ENCODE results near the gene FOCAD.

- no peak for TF ChIP-seq POLR2A (IDR thresholded peaks at IDR 0.05)
- TF ChIP-seq, protein P1, sequence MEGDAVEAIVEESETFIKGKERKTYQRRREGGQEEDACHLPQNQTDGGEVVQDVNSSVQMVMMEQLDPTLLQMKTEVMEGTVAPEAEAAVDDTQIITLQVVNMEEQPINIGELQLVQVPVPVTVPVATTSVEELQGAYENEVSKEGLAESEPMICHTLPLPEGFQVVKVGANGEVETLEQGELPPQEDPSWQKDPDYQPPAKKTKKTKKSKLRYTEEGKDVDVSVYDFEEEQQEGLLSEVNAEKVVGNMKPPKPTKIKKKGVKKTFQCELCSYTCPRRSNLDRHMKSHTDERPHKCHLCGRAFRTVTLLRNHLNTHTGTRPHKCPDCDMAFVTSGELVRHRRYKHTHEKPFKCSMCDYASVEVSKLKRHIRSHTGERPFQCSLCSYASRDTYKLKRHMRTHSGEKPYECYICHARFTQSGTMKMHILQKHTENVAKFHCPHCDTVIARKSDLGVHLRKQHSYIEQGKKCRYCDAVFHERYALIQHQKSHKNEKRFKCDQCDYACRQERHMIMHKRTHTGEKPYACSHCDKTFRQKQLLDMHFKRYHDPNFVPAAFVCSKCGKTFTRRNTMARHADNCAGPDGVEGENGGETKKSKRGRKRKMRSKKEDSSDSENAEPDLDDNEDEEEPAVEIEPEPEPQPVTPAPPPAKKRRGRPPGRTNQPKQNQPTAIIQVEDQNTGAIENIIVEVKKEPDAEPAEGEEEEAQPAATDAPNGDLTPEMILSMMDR (IDR thresholded peaks at IDR 0.05): no peak
These were observed 153.1 kb downstream of the FOCAD start for GRCh38 chr9:20837166-20837565.
